ENCODE data around the gene SLC22A5. TPM values are rescaled to one million over a fixed set of nuclear protein-coding genes. Genes with fewer than 3 reads are reported as not detected.

The SLC22A5 gene
- total and polyA plus RNA-seq, 11 donors: 7.5 to 50.1 (median 13.5) TPM

- intact Hi-C loops (cut with DNase I): loop anchor here in 1 of 10 donors (10.0 kb wide), 1 partner anchor 437 kb away; the partner anchor contains the start of gene SOWAHA
- Histone ChIP-seq H3K4me3 (no peak overlapping the region), H3K9me3 (no peaks in the 10 kb centered on the region), H3K27ac (peak overlapping the region in 2 of 12 donors; percentile 39 to 67), H3K4me1 (peaks cover 0 to 23% (median 8%) of the 10 kb centered on the region in 12 donors), H3K27me3 (no peaks in the 10 kb centered on the region), H3K36me3 (peaks cover 0 to 21% (median 11%) of the 10 kb centered on the region in 9 donors)
- no peak for TF ChIP-seq CTCF (IDR thresholded peaks at IDR 0.05)
- TF ChIP-seq POLR2A (IDR thresholded peaks at IDR 0.05): no peak
- no peak for ATAC-seq
- no peak for DNase-seq
- WGBS, 4 donors: 79 to 94% (median 86%) methylated on average over 6 to 7 of the region's 7 CpGs
Observed at GRCh38 chr5:132377738-132378137, 8.2 kb downstream of the SLC22A5 start.

- no peaks in the 10 kb centered on the region for H3K9me3 ChIP-seq
- H3K27me3 ChIP-seq: no peaks in the 10 kb centered on the region
- H3K4me3 ChIP-seq: no peak overlapping the region
- WGBS, 4 donors: 79 to 90% (median 83%) methylated on average over 3 of the region's 3 CpGs
- TF ChIP-seq POLR2A (IDR thresholded peaks at IDR 0.05) (no peak), CTCF (IDR thresholded peaks at IDR 0.05) (no peak)
- DNase-seq: no peak
- no peak for ATAC-seq
- peaks cover 0 to 21% (median 11%) of the 10 kb centered on the region in 9 donors for H3K36me3 ChIP-seq
- intact Hi-C loops (cut with DNase I): loop anchor here in 1 of 10 donors (10.0 kb wide), 1 partner anchor 436 kb away; the partner anchor contains the start of gene SOWAHA
- H3K4me1 ChIP-seq: peaks cover 0 to 21% (median 8%) of the 10 kb centered on the region in 12 donors
- H3K27ac ChIP-seq: no peak overlapping the region
Observed at GRCh38 chr5:132378580-132378979, 9.1 kb downstream of the SLC22A5 start.

GRCh38 chr5:132380047-132380446 is 10.5 kb downstream of the SLC22A5 start:
- Histone ChIP-seq H3K27me3 (no peaks in the 10 kb centered on the region), H3K4me3 (no peak overlapping the region), H3K27ac (no peak overlapping the region), H3K4me1 (peaks cover 0 to 29% (median 8%) of the 10 kb centered on the region in 12 donors), H3K36me3 (peaks cover 0 to 32% (median 16%) of the 10 kb centered on the region in 9 donors), H3K9me3 (no peaks in the 10 kb centered on the region)
- TF ChIP-seq POLR2A (IDR thresholded peaks at IDR 0.05): no peak
- TF ChIP-seq CTCF (IDR thresholded peaks at IDR 0.05): no peak
- intact Hi-C loops (cut with DNase I): loop anchor here in 4 of 10 donors (5.0 to 10.0 kb wide), 5 partner anchors 315 to 505 kb away; partner anchors contain the start of gene IL3 (in 2 of the 4)
- ATAC-seq (no peak), DNase-seq (no peak)
- WGBS, 4 donors: 91 to 94% (median 92%) methylated on average over 6 of the region's 6 CpGs

- Histone ChIP-seq H3K4me3 (no peak overlapping the region), H3K9me3 (no peaks in the 10 kb centered on the region), H3K36me3 (peaks cover 0 to 32% (median 16%) of the 10 kb centered on the region in 9 donors), H3K27ac (no peak overlapping the region), H3K27me3 (no peaks in the 10 kb centered on the region), H3K4me1 (peaks cover 0 to 34% (median 8%) of the 10 kb centered on the region in 12 donors)
- intact Hi-C loops (cut with DNase I): loop anchor here in 4 of 10 donors (5.0 to 10.0 kb wide), 5 partner anchors 316 to 504 kb away; partner anchors contain the start of gene IL3 (in 2 of the 4)
- ATAC-seq (no peak), DNase-seq (no peak)
- 77 to 86% (median 81%) methylated on average over 2 of the region's 2 CpGs for WGBS, 4 donors
- TF ChIP-seq POLR2A (IDR thresholded peaks at IDR 0.05) (no peak), CTCF (IDR thresholded peaks at IDR 0.05) (no peak)
Observed at GRCh38 chr5:132380741-132381140, 11.2 kb downstream of the SLC22A5 start.

All from heart left ventricle (tissue), 16 donors.